SH-SY5Y (cell line): ENCODE results near the gene BCL7B.

Experiments used
- GATA2 ChIP-seq: IDR thresholded peaks from 2 replicates; pipeline ENCODE4 v1.6.1; 2011; ENCODE audit warnings: mild to moderate bottlenecking, low read depth, low read length
- GATA3 ChIP-seq: IDR thresholded peaks from 2 replicates; pipeline ENCODE4 v1.6.1; 2011; ENCODE audit warnings: low read depth, mild to moderate bottlenecking, low read length, moderate library complexity

- TF ChIP-seq GATA3 (no peak), GATA2 (no peak)
These were observed 41.8 kb upstream of the BCL7B start for GRCh38 chr7:73599151-73599882.
